Parathyroid adenoma (tissue), 2 donors: ENCODE measurements around the gene STK24.

Source experiments
- H2AFZ ChIP-seq: fragments of 300-600 bp; sonication (generic); one replicate; pipeline ENCODE4 v1.7.0; 2017; ENCODE audit warnings: antibody characterized with exemption, mild to moderate bottlenecking
- H3K27ac ChIP-seq: fragments of 300-600 bp; sonication (generic); one replicate; pipeline ENCODE4 v1.7.0; 2017
- H3K27me3 ChIP-seq: fragments of 300-600 bp; sonication (generic); one replicate; pipeline ENCODE4 v1.7.0; 2017; ENCODE audit warnings: low read length; ENCODE audit not compliant: control insufficient read depth, insufficient read depth
- H3K36me3 ChIP-seq: fragments of 300-600 bp; sonication (generic); one replicate; pipeline ENCODE4 v1.7.0; 2017; ENCODE audit warnings: low read length; ENCODE audit not compliant: control insufficient read depth, insufficient read depth
- H3K4me1 ChIP-seq: fragments of 300-600 bp; sonication (generic); one replicate; pipeline ENCODE4 v1.7.0; 2017; ENCODE audit warnings: control low read depth
- H3K4me2 ChIP-seq: fragments of 300-600 bp; sonication (generic); one replicate; pipeline ENCODE4 v1.7.0; 2017; ENCODE audit warnings: low read length
- H3K4me3 ChIP-seq: fragments of 300-600 bp; sonication (generic); one replicate; pipeline ENCODE4 v1.7.0; 2017; ENCODE audit warnings: low read depth, low read length
- H3K79me2 ChIP-seq: fragments of 300-600 bp; sonication (generic); one replicate; pipeline ENCODE4 v1.7.0; 2017; ENCODE audit warnings: control low read depth
- H3K9ac ChIP-seq: fragments of 300-600 bp; sonication (generic); one replicate; pipeline ENCODE4 v1.7.0; 2017; ENCODE audit warnings: mild to moderate bottlenecking
- H3K9me3 ChIP-seq: fragments of 300-600 bp; sonication (generic); one replicate; pipeline ENCODE4 v1.7.0; 2017; ENCODE audit warnings: low read length; ENCODE audit not compliant: control insufficient read depth
- CTCF ChIP-seq: fragments of 300-600 bp; sonication (generic); IDR thresholded peaks from one replicate; pipeline ENCODE4 v1.7.0; 2017; ENCODE audit warnings: antibody characterized with exemption, mild to moderate bottlenecking
- donor health status: primary hyperparathyroidism.

The STK24 gene

GRCh38 chr13:98582947-98583346 is 6.0 kb upstream of the STK24 start:
- H2AFZ ChIP-seq = no peak overlapping the region
- H3K27me3 ChIP-seq = no peaks in the 10 kb centered on the region
- no peak overlapping the region for H3K9ac ChIP-seq
- H3K36me3 ChIP-seq = no peaks in the 10 kb centered on the region
- no peak for TF ChIP-seq CTCF
- no peaks in the 10 kb centered on the region for H3K79me2 ChIP-seq
- no peak overlapping the region for H3K27ac ChIP-seq
- no peak overlapping the region for H3K4me3 ChIP-seq
- H3K9me3 ChIP-seq = no peaks in the 10 kb centered on the region
- no peaks in the 10 kb centered on the region for H3K4me1 ChIP-seq
- H3K4me2 ChIP-seq = no peak overlapping the region

GRCh38 chr13:98581971-98582702 is 5.2 kb upstream of the STK24 start:
- no peaks in the 10 kb centered on the region for H3K9me3 ChIP-seq
- no peak overlapping the region for H3K27ac ChIP-seq
- H3K4me3 ChIP-seq = no peak overlapping the region
- no peak for TF ChIP-seq CTCF
- H3K27me3 ChIP-seq = no peaks in the 10 kb centered on the region
- no peaks in the 10 kb centered on the region for H3K4me1 ChIP-seq
- no peak overlapping the region for H3K9ac ChIP-seq
- no peak overlapping the region for H3K4me2 ChIP-seq
- no peaks in the 10 kb centered on the region for H3K79me2 ChIP-seq
- no peaks in the 10 kb centered on the region for H3K36me3 ChIP-seq
- H2AFZ ChIP-seq = no peak overlapping the region

GRCh38 chr13:98581381-98581780 is 4.5 kb upstream of the STK24 start:
- Histone ChIP-seq H3K79me2 (no peaks in the 10 kb centered on the region), H3K4me3 (no peak overlapping the region), H3K36me3 (no peaks in the 10 kb centered on the region), H2AFZ (no peak overlapping the region), H3K4me1 (no peaks in the 10 kb centered on the region), H3K9me3 (no peaks in the 10 kb centered on the region), H3K9ac (no peak overlapping the region), H3K4me2 (no peak overlapping the region), H3K27me3 (no peaks in the 10 kb centered on the region), H3K27ac (no peak overlapping the region)
- TF ChIP-seq CTCF = no peak

- Histone ChIP-seq H3K4me2 (no peak overlapping the region), H3K4me1 (no peaks in the 10 kb centered on the region), H3K27ac (no peak overlapping the region)
Observed at GRCh38 chr13:98580420-98580819, 3.5 kb upstream of the STK24 start.

More at GRCh38 chr13:98580420-98580819, 3.5 kb upstream of the STK24 start:
- Histone ChIP-seq H3K27me3 (no peaks in the 10 kb centered on the region), H3K79me2 (no peaks in the 10 kb centered on the region), H3K4me3 (no peak overlapping the region), H3K9ac (no peak overlapping the region), H2AFZ (no peak overlapping the region), H3K9me3 (no peaks in the 10 kb centered on the region), H3K36me3 (no peaks in the 10 kb centered on the region)
- no peak for TF ChIP-seq CTCF
